ENCODE results near the gene FHIT.

GRCh38 chr3:60728006-60728405 is 523.2 kb downstream of the FHIT start:
- TF ChIP-seq, protein P1, sequence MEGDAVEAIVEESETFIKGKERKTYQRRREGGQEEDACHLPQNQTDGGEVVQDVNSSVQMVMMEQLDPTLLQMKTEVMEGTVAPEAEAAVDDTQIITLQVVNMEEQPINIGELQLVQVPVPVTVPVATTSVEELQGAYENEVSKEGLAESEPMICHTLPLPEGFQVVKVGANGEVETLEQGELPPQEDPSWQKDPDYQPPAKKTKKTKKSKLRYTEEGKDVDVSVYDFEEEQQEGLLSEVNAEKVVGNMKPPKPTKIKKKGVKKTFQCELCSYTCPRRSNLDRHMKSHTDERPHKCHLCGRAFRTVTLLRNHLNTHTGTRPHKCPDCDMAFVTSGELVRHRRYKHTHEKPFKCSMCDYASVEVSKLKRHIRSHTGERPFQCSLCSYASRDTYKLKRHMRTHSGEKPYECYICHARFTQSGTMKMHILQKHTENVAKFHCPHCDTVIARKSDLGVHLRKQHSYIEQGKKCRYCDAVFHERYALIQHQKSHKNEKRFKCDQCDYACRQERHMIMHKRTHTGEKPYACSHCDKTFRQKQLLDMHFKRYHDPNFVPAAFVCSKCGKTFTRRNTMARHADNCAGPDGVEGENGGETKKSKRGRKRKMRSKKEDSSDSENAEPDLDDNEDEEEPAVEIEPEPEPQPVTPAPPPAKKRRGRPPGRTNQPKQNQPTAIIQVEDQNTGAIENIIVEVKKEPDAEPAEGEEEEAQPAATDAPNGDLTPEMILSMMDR (conservative IDR thresholded peaks at IDR 0.05; ENCODE audit: low read depth, low read length), result no peak
- no peak for TF ChIP-seq EZH2 (IDR thresholded peaks at IDR 0.05; ENCODE audit: low read length, unreplicated experiment)

Data from PC-3 (cell line).